GM18502 (cell line): Measurements from ENCODE around the gene TMBIM6.
"Not testable (repeated sequence)": the region's sequence is repeated elsewhere in the genome, so short reads cannot be mapped to it uniquely, and the experiment has no call there.

Experiments
- ATAC-seq: cut with Tn5 transposase; IDR thresholded peaks from one replicate; pipeline ENCODE4 v1.9.1; 2021; ENCODE audit warnings: mild to moderate bottlenecking; ENCODE audit not compliant: unreplicated experiment, poor library complexity

TMBIM6 gene

GRCh38 chr12:49740930-49741881 lies at the start of gene TMBIM6:
Gene TMBIM6 (plus strand): TSS chr12:49741557. CDS start chr12:49752494, 10,937 bp downstream.
- peak; percentile 95 for ATAC-seq

- ATAC-seq = no peak
Observed at GRCh38 chr12:49692851-49693250, 48.5 kb upstream of the TMBIM6 start.

GRCh38 chr12:49693931-49694444 lies 47.4 kb upstream of the TMBIM6 start:
- no peak for ATAC-seq

GRCh38 chr12:49696723-49697122 lies 44.6 kb upstream of the TMBIM6 start:
- no peak for ATAC-seq

- no peak for ATAC-seq
Observed at GRCh38 chr12:49697808-49698207, 43.5 kb upstream of the TMBIM6 start.

- ATAC-seq = peak; percentile 72
Observed at GRCh38 chr12:49698619-49699545, 42.5 kb upstream of the TMBIM6 start.

- ATAC-seq = no peak
Observed at GRCh38 chr12:49702009-49702408, 39.3 kb upstream of the TMBIM6 start.

GRCh38 chr12:49702676-49703215 lies 38.6 kb upstream of the TMBIM6 start:
- ATAC-seq = no peak

GRCh38 chr12:49703647-49704137 lies 37.7 kb upstream of the TMBIM6 start:
- ATAC-seq = no peak

- no peak for ATAC-seq
Observed at GRCh38 chr12:49705479-49706134, 35.8 kb upstream of the TMBIM6 start.

GRCh38 chr12:49706351-49707127 lies 34.8 kb upstream of the TMBIM6 start:
- peak; percentile 27 for ATAC-seq

GRCh38 chr12:49707128-49707811 lies 34.1 kb upstream of the TMBIM6 start, which contains the start of gene FMNL3:
Gene FMNL3 (minus strand): TSS chr12:49707405. CDS start chr12:49707180, 225 bp downstream.
- peak; percentile 82 for ATAC-seq

- no peak for ATAC-seq
Observed at GRCh38 chr12:49707812-49708147, 33.6 kb upstream of the TMBIM6 start.

GRCh38 chr12:49708851-49709250 lies 32.5 kb upstream of the TMBIM6 start:
- ATAC-seq = no peak

- not testable (repeated sequence) for ATAC-seq
Observed at GRCh38 chr12:49713952-49714351, 27.4 kb upstream of the TMBIM6 start.

GRCh38 chr12:49716553-49716952 lies 24.8 kb upstream of the TMBIM6 start:
- ATAC-seq = peak; percentile 78

- not testable (repeated sequence) for ATAC-seq
Observed at GRCh38 chr12:49717800-49718199, 23.6 kb upstream of the TMBIM6 start.

- ATAC-seq = no peak
Observed at GRCh38 chr12:49720214-49720613, 21.1 kb upstream of the TMBIM6 start.
